Measurements from ENCODE around the gene TOM1. TPM values are rescaled to one million over a fixed set of nuclear protein-coding genes. Genes with fewer than 3 reads are reported as not detected.

TOM1 gene
- polyA plus RNA-seq, 2 of the 4 experiments (the other 2 are of a cell fraction) = 14.5 to 16.6 TPM

- ATAC-seq (no peak), FAIRE-seq (no peak), DNase-seq (ENCODE audit: low read depth in 1 of 2, low spot score in 1 of 2) (no peak)
- Histone ChIP-seq H3K4me1 (peaks cover 12% of the 10 kb centered on the region), H3K4me3 (no peak overlapping the region), H3K27ac (no peak overlapping the region), H3K9me3 (no peaks in the 10 kb centered on the region), H3K4me2 (no peak overlapping the region)
- CTCF ChIA-PET = no interaction called here
- POLR2A ChIA-PET = no interaction called here
- 82% methylated on average over 22 of the region's 24 CpGs for WGBS (ENCODE audit: missing lambda C conversion rate)
- TF ChIP-seq ATOH8 (CRISPR knock-in tag; IDR thresholded peaks at IDR 0.05; ENCODE audit: low read depth) (no peak), BHLHE40 (IDR thresholded peaks at IDR 0.05; ENCODE audit: low read depth, low read length) (no peak), CHD4 (IDR thresholded peaks at IDR 0.05; ENCODE audit: borderline replicate concordance) (no peak), ELK1 (IDR thresholded peaks at IDR 0.05; ENCODE audit: low read depth, low read length) (no peak), HOXB5 (CRISPR knock-in tag; IDR thresholded peaks at IDR 0.05) (no peak), MYC (IDR thresholded peaks at IDR 0.05; ENCODE audit: borderline replicate concordance, low read length) (no peak)
Observed at GRCh38 chr22:35318346-35319215, 18.9 kb downstream of the TOM1 start.

- Histone ChIP-seq H3K4me3 (no peak overlapping the region), H3K4me2 (no peak overlapping the region), H3K4me1 (peaks cover 4% of the 10 kb centered on the region; the same call in 2 of the 3 replicates), H3K9me3 (no peaks in the 10 kb centered on the region), H3K27ac (no peak overlapping the region)
- TF ChIP-seq TFCP2L1 (CRISPR knock-in tag; IDR thresholded peaks at IDR 0.05) (no peak), FOXS1 (CRISPR knock-in tag; IDR thresholded peaks at IDR 0.05) (no peak), CBX8 (IDR thresholded peaks at IDR 0.05) (no peak)
- 95% methylated on average over 17 of the region's 18 CpGs for WGBS (ENCODE audit: missing lambda C conversion rate)
- ChIA-PET CTCF (no interaction called here), POLR2A (no interaction called here)
- DNase-seq (ENCODE audit: low read depth in 1 of 2, low spot score in 1 of 2) (no peak), ATAC-seq (no peak), FAIRE-seq (no peak)
Observed at GRCh38 chr22:35319244-35319985, 19.7 kb downstream of the TOM1 start.

- Histone ChIP-seq H3K4me3 (no peak overlapping the region), H3K9me3 (no peaks in the 10 kb centered on the region), H3K4me2 (no peak overlapping the region), H3K4me1 (no peaks in the 10 kb centered on the region), H3K27ac (no peak overlapping the region)
- WGBS (ENCODE audit: missing lambda C conversion rate) = 95% methylated on average over 6 of the region's 10 CpGs
- ChIA-PET CTCF (no interaction called here), POLR2A (no interaction called here)
- no peak for FAIRE-seq
- TF ChIP-seq CTCF (IDR thresholded peaks at IDR 0.05) (no peak), NFE2L2 (conservative IDR thresholded peaks at IDR 0.05; ENCODE audit: low read length) (no peak), MAZ (IDR thresholded peaks at IDR 0.05; ENCODE audit: borderline replicate concordance, low read depth, low read length) (no peak), ESRRA (IDR thresholded peaks at IDR 0.05; ENCODE audit: borderline replicate concordance, low read length) (no peak), E2F6 (IDR thresholded peaks at IDR 0.05; ENCODE audit: borderline replicate concordance, low read depth) (no peak), JUN (IDR thresholded peaks at IDR 0.05) (no peak), MAFK (IDR thresholded peaks at IDR 0.05; ENCODE audit: partially characterized antibody) (no peak), ZSCAN20 (CRISPR knock-in tag; IDR thresholded peaks at IDR 0.05) (no peak), KDM5A (IDR thresholded peaks at IDR 0.05) (no peak), ZC3H11A (IDR thresholded peaks at IDR 0.05) (no peak), ELK1 (IDR thresholded peaks at IDR 0.05; ENCODE audit: low read depth, low read length) (no peak), RFX5 (IDR thresholded peaks at IDR 0.05) (no peak), CBX8 (IDR thresholded peaks at IDR 0.05) (no peak), RAD21 (conservative IDR thresholded peaks at IDR 0.05 in 1 of 2, IDR thresholded peaks at IDR 0.05 in 1 of 2) (no peak), CBX2 (IDR thresholded peaks at IDR 0.05; ENCODE audit: borderline replicate concordance, low read depth) (no peak), HOXB5 (CRISPR knock-in tag; IDR thresholded peaks at IDR 0.05) (no peak), EHF (CRISPR knock-in tag; IDR thresholded peaks at IDR 0.05) (no peak), USF2 (IDR thresholded peaks at IDR 0.05) (no peak)
- ATAC-seq = no peak
- no peak for DNase-seq (ENCODE audit: low read depth in 1 of 2, low spot score in 1 of 2)
Observed at GRCh38 chr22:35322126-35322525, 22.4 kb downstream of the TOM1 start.
